Spleen (tissue), 13 donors: ENCODE measurements around the gene TRIM45. TPM values are rescaled to one million over a fixed set of nuclear protein-coding genes. Genes with fewer than 3 reads are reported as not detected.

ENCODE experiments used
- DNase-seq: peaks from one replicate; pipeline ENCODE4 v3.0.0-alpha.2; 2020
- H3K27ac ChIP-seq, 8 donors: fragments of 200-600 bp; sonication (generic) in 7 of 8; 1 replicate in 4 of 8; 2 replicates in 4 of 8; pipeline versions ENCODE4 v1.5.0 to v1.8.0; 2016 to 2021; ENCODE audit warnings: inconsistent platforms in 4 of 8, mild to moderate bottlenecking in 4 of 8, moderate library complexity in 1 of 8
- H3K27me3 ChIP-seq, 7 donors: fragments of 200-600 bp; sonication (generic) in 6 of 7; replicated peaks in 1 of 7; 1 replicate in 4 of 7; 2 replicates in 3 of 7; pipeline versions ENCODE4 v1.5.0 to v1.8.0; 2016 to 2021; ENCODE audit warnings: inconsistent platforms in 3 of 7, mild to moderate bottlenecking in 1 of 7
- H3K36me3 ChIP-seq, 6 donors: fragments of 200-600 bp; sonication (generic) in 5 of 6; 1 replicate in 4 of 6; 2 replicates in 2 of 6; pipeline versions ENCODE4 v1.5.0 to v1.8.0; 2016 to 2021; ENCODE audit warnings: inconsistent platforms in 2 of 6
- H3K4me1 ChIP-seq, 6 donors: fragments of 200-600 bp; sonication (generic) in 5 of 6; 1 replicate in 3 of 6; 2 replicates in 3 of 6; pipeline versions ENCODE4 v1.5.0 to v1.8.0; 2016 to 2021; ENCODE audit warnings: inconsistent platforms in 3 of 6
- H3K4me3 ChIP-seq, 8 donors: fragments of 200-600 bp; sonication (generic) in 7 of 8; 1 replicate in 4 of 8; 2 replicates in 4 of 8; pipeline versions ENCODE4 v1.5.0 to v1.8.0; 2016 to 2021; ENCODE audit warnings: inconsistent platforms in 4 of 8, mild to moderate bottlenecking in 4 of 8, moderate library complexity in 2 of 8
- H3K9me3 ChIP-seq, 8 donors: fragments of 200-600 bp; sonication (generic) in 7 of 8; 1 replicate in 4 of 8; 2 replicates in 4 of 8; pipeline versions ENCODE4 v1.5.0 to v1.8.0; 2016 to 2021; ENCODE audit warnings: inconsistent platforms in 4 of 8
- CTCF ChIP-seq, 11 experiments: fragments of 200-600 bp in 7 of 11; fragments of 450-650 bp in 4 of 11; sonication (generic) in 4 of 11; IDR thresholded peaks in 8 of 11; conservative IDR thresholded peaks in 3 of 11; 1 replicate in 7 of 11; 2 replicates in 4 of 11; pipeline versions ENCODE4 v1.4.0 to v1.8.0; 2016 to 2021; ENCODE audit warnings: antibody characterized with exemption in 11 of 11, inconsistent platforms in 4 of 11, mild to moderate bottlenecking in 1 of 11
- POLR2A ChIP-seq, 3 donors: fragments of 450-650 bp; IDR thresholded peaks; one replicate each; pipeline ENCODE4 v1.5.1; 2017; ENCODE audit warnings: antibody characterized with exemption in 3 of 3, mild to moderate bottlenecking in 1 of 3
- POLR2AphosphoS5 ChIP-seq, 3 donors: sonication (generic); formaldehyde crosslinking; IDR thresholded peaks; one replicate each; pipeline ENCODE4 v1.5.1; 2017; ENCODE audit warnings: antibody characterized with exemption in 3 of 3
- WGBS, 5 donors: extraction: QIAGEN DNeasy Blood & Tissue Kit in 3 of 5; methylation state at CpG; one replicate each; pipeline versions ENCODE4 v1.1.5 to v1.1.7; 2013 to 2018; 5-methylcytosine and 5-hydroxymethylcytosine counted together
- intact Hi-C: fragments of 100-400 bp; cut with DNase I; formaldehyde crosslinking; loops from one replicate; pipeline ENCODE4 v1.15.0; 2023; ENCODE audit warnings: low total_unique reads
- long read RNA-seq, 2 donors: transcript quantifications; one replicate each; lab custom pipeline, GENCODE V29; 2026
- polyA plus RNA-seq, 3 donors: library from polyadenylated mRNA; stranded (reverse); fragments of 200-250 nt; gene quantifications; one replicate each; pipeline ENCODE4 v1.2.1, GENCODE V29; 2013
- total RNA-seq, 7 donors: library from RNA; depleted of rRNA in 3 of 7; stranded (reverse); fragments of >200 nt in 3 of 7; fragmentation: NEBNext Ultra II Directional in 4 of 7; extraction: Animal tissue kit (Norgen Biotek cat#: 25700) in 4 of 7; gene quantifications; one replicate each; pipeline versions ENCODE4 v1.1.0 to v1.2.1, GENCODE V29; 2016 to 2021
- donor health status: healthy with polysubstance abuse.
- donor health status: DM: no; HTN: no; CAD: no; lungs with moderate emphysema.
- donor health status: DM: no; HTN: no; CAD: no.
- donor health status: Bipolar disorder and iron deficiency.
- donor health status: healthy.
- donor health status: DM: no; HTN: no; CAD: no.
- donor health status: DM: yes; HTN: yes; CAD: no.

The TRIM45 gene
- total RNA-seq = 1 to 10 TPM; 1.5 to 4.0 (median 1.9) TPM
- 1 to 10 TPM; 1.2 to 8.1 (median 4.4) TPM for polyA plus RNA-seq
- long read RNA-seq, donor 1 = 0 reads
- long read RNA-seq, donor 2, partial matches to known transcripts = 0 of 1 reads
- long read RNA-seq, donor 2, other reads (novel, unspliced or antisense) = 0 of 1 reads

- TF ChIP-seq POLR2A (IDR thresholded peaks at IDR 0.05) (no peak), POLR2AphosphoS5 (IDR thresholded peaks at IDR 0.05) (peak; percentile 67 to 79 (median 77)), CTCF (IDR thresholded peaks at IDR 0.05 in 8 of 11, conservative IDR thresholded peaks at IDR 0.05 in 3 of 11) (peak; percentile 46 to 89 (median 77))
- Histone ChIP-seq H3K27me3 (peaks cover 0 to 17% (median 0%) of the 10 kb centered on the region in 7 donors), H3K27ac (peak within 1 kb of the TSS; percentile 66 to 88 (median 83)), H3K4me1 (peaks cover 4 to 21% (median 13%) of the 10 kb centered on the region in 6 donors), H3K9me3 (no peaks in the 10 kb centered on the region), H3K4me3 (peak within 1 kb of the TSS; percentile 58 to 80 (median 65)), H3K36me3 (no peaks in the 10 kb centered on the region)
- WGBS, 5 donors = 0 to 1% (median 1%) methylated on average over 55 to 71 of the region's 71 CpGs
- DNase-seq = peak; percentile 95
- intact Hi-C loops = no loop called here
Observed at GRCh38 chr1:117121589-117122329, at the start of gene TRIM45. Gene TRIM45, minus strand, starts transcription at chr1:117121749. Its CDS starts 548 bp downstream, at chr1:117121201.

GRCh38 chr1:117169871-117170596 lies 48.5 kb upstream of the TRIM45 start:
- DNase-seq = no peak
- Histone ChIP-seq H3K9me3 (no peaks in the 10 kb centered on the region), H3K27ac (no peak overlapping the region), H3K4me1 (no peaks in the 10 kb centered on the region), H3K27me3 (no peaks in the 10 kb centered on the region), H3K4me3 (no peak overlapping the region), H3K36me3 (no peaks in the 10 kb centered on the region)
- WGBS, 5 donors = 79 to 89% (median 84%) methylated on average over 4 of the region's 4 CpGs
- intact Hi-C loops = no loop called here
- TF ChIP-seq CTCF (IDR thresholded peaks at IDR 0.05 in 8 of 11, conservative IDR thresholded peaks at IDR 0.05 in 3 of 11) = no peak
- no peak for TF ChIP-seq POLR2A (IDR thresholded peaks at IDR 0.05)
- no peak for TF ChIP-seq POLR2AphosphoS5 (IDR thresholded peaks at IDR 0.05)

GRCh38 chr1:117167402-117167801 lies 45.9 kb upstream of the TRIM45 start:
- intact Hi-C loops = no loop called here
- Histone ChIP-seq H3K4me1 (no peaks in the 10 kb centered on the region), H3K4me3 (no peak overlapping the region), H3K27ac (no peak overlapping the region), H3K9me3 (no peaks in the 10 kb centered on the region), H3K36me3 (no peaks in the 10 kb centered on the region), H3K27me3 (no peaks in the 10 kb centered on the region)
- TF ChIP-seq CTCF (IDR thresholded peaks at IDR 0.05 in 8 of 11, conservative IDR thresholded peaks at IDR 0.05 in 3 of 11) (no peak), POLR2A (IDR thresholded peaks at IDR 0.05) (no peak), POLR2AphosphoS5 (IDR thresholded peaks at IDR 0.05) (no peak)
- DNase-seq = no peak

- intact Hi-C loops = no loop called here
- no peak for TF ChIP-seq CTCF (IDR thresholded peaks at IDR 0.05 in 8 of 11, conservative IDR thresholded peaks at IDR 0.05 in 3 of 11)
- TF ChIP-seq POLR2A (IDR thresholded peaks at IDR 0.05) = no peak
- no peak for TF ChIP-seq POLR2AphosphoS5 (IDR thresholded peaks at IDR 0.05)
- H3K27me3 ChIP-seq = no peaks in the 10 kb centered on the region
- no peaks in the 10 kb centered on the region for H3K4me1 ChIP-seq
- no peaks in the 10 kb centered on the region for H3K9me3 ChIP-seq
- no peak overlapping the region for H3K4me3 ChIP-seq
- no peak overlapping the region for H3K27ac ChIP-seq
- no peaks in the 10 kb centered on the region for H3K36me3 ChIP-seq
- 65 to 93% (median 89%) methylated on average over 2 of the region's 2 CpGs for WGBS, 5 donors
- no peak for DNase-seq
Observed at GRCh38 chr1:117166076-117166475, 44.5 kb upstream of the TRIM45 start.
